Peyer's patch (tissue), 4 donors: Measurements from ENCODE around the gene FLT4. TPM values are rescaled to one million over a fixed set of nuclear protein-coding genes. Genes with fewer than 3 reads are reported as not detected.

Experiments
- DNase-seq, 3 donors: peaks; one replicate each; pipeline ENCODE4 v3.0.0-alpha.2; 2017 to 2019
- H3K27ac ChIP-seq, 4 donors: fragments of 200-600 bp; sonication (generic); one replicate each; pipeline ENCODE4 v1.5.1; 2016 to 2019
- H3K27me3 ChIP-seq, 2 donors: fragments of 200-600 bp; sonication (generic); one replicate each; pipeline ENCODE4 v1.5.1; 2019
- H3K36me3 ChIP-seq, 3 donors: fragments of 200-600 bp; sonication (generic); one replicate each; pipeline ENCODE4 v1.5.1; 2016 to 2019
- H3K4me1 ChIP-seq, 4 donors: fragments of 200-600 bp; sonication (generic); one replicate each; pipeline ENCODE4 v1.5.1; 2016 to 2019
- H3K4me3 ChIP-seq, 4 donors: fragments of 200-600 bp; sonication (generic); 1 replicate in 3 of 4; 2 replicates in 1 of 4; pipeline ENCODE4 v1.5.1; 2016 to 2019; ENCODE audit warnings: mild to moderate bottlenecking in 1 of 4
- H3K9me3 ChIP-seq, 4 donors: fragments of 200-600 bp; sonication (generic); one replicate each; pipeline ENCODE4 v1.5.1; 2016 to 2019; ENCODE audit warnings: mild to moderate bottlenecking in 1 of 4
- POLR2A ChIP-seq, 2 donors: fragments of 450-650 bp; IDR thresholded peaks; one replicate each; pipeline ENCODE4 v1.5.1; 2017; ENCODE audit warnings: antibody characterized with exemption in 2 of 2, mild to moderate bottlenecking in 2 of 2, moderate library complexity in 2 of 2
- total RNA-seq, 4 donors: library from RNA; depleted of rRNA; stranded (reverse); fragments of >200 nt; gene quantifications; one replicate each; pipeline ENCODE4 v1.1.0, GENCODE V29; 2016
- TF ChIP-seq, protein P1 (sequence below), 6 experiments: fragments of 450-650 bp in 4 of 6; fragments of 200-600 bp in 2 of 6; sonication (generic) in 1 of 6; IDR thresholded peaks; one replicate each; pipeline ENCODE4 v1.5.1; 2017 to 2019; ENCODE audit warnings: antibody characterized with exemption in 6 of 6, mild to moderate bottlenecking in 3 of 6, moderate library complexity in 1 of 6

FLT4 gene
- total RNA-seq, 4 donors from 2014 or later: 3.9 to 17.3 (median 6.1) TPM

DNA sequence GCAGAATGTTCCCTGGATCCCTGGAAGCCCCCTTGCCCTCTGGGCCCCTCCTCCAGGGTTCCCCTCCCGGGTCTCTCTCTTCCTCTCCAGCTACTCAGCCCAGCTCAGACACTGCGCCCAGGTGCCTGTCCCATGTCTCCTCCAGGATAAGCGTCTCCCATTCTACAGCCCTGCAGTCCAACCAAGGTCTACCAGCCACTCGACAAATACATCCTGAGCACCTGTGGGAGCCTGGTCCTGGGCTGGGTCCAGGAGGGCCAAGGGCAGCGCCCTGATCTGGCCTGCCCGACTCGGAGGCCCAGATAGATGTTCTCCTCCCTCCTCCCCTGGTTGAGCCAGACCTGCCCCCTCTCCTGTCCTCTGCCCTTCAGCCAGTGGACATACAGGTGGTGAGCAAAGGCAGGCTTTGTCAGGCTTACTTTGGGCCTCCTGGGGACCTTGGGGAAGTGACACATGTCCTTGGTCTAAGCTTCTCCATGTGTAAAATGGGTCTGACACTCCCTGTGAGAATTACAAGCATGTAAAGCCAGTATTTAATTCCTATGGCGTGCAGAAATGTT is 1.4 kb downstream of the FLT4 start:
- peak in 1 of 3 donors; percentile 27 for DNase-seq
- Histone ChIP-seq H3K27ac (no peak overlapping the region), H3K36me3 (no peaks in the 10 kb centered on the region), H3K4me1 (peaks cover 0 to 13% (median 3%) of the 10 kb centered on the region in 4 donors), H3K9me3 (no peaks in the 10 kb centered on the region), H3K27me3 (peaks cover 0 to 16% of the 10 kb centered on the region in 2 donors), H3K4me3 (no peak overlapping the region)
- TF ChIP-seq, protein P1, sequence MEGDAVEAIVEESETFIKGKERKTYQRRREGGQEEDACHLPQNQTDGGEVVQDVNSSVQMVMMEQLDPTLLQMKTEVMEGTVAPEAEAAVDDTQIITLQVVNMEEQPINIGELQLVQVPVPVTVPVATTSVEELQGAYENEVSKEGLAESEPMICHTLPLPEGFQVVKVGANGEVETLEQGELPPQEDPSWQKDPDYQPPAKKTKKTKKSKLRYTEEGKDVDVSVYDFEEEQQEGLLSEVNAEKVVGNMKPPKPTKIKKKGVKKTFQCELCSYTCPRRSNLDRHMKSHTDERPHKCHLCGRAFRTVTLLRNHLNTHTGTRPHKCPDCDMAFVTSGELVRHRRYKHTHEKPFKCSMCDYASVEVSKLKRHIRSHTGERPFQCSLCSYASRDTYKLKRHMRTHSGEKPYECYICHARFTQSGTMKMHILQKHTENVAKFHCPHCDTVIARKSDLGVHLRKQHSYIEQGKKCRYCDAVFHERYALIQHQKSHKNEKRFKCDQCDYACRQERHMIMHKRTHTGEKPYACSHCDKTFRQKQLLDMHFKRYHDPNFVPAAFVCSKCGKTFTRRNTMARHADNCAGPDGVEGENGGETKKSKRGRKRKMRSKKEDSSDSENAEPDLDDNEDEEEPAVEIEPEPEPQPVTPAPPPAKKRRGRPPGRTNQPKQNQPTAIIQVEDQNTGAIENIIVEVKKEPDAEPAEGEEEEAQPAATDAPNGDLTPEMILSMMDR (IDR thresholded peaks at IDR 0.05): no peak
- no peak for TF ChIP-seq POLR2A (IDR thresholded peaks at IDR 0.05)

DNA sequence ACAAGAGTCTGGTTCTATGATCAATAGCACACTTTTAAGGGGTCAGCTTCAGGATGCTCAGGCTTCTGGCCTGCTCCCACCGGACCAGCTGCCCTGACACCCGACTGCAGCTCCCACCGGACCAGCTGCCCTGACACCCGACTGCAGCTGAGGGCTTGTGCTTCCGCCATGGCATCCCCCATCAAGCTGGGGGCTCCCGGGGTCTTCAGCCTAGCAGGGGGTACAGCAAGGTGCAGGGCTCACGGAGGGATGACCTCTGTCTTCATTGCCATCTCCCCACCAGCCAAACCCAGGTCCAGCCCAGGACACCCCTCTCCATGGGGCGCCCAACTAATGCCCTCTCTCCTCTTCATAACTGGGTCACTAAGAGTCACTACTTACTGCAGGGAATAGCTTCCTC is 1.9 kb downstream of the FLT4 start:
- no peaks in the 10 kb centered on the region for H3K36me3 ChIP-seq
- no peaks in the 10 kb centered on the region for H3K9me3 ChIP-seq
- H3K4me1 ChIP-seq: peaks cover 0 to 13% (median 3%) of the 10 kb centered on the region in 4 donors
- peak in 1 of 3 donors; percentile 29 for DNase-seq
- no peak overlapping the region for H3K4me3 ChIP-seq
- peaks cover 0 to 16% of the 10 kb centered on the region in 2 donors for H3K27me3 ChIP-seq
- TF ChIP-seq, protein P1 (IDR thresholded peaks at IDR 0.05): no peak
- no peak for TF ChIP-seq POLR2A (IDR thresholded peaks at IDR 0.05)
- H3K27ac ChIP-seq: no peak overlapping the region

DNA sequence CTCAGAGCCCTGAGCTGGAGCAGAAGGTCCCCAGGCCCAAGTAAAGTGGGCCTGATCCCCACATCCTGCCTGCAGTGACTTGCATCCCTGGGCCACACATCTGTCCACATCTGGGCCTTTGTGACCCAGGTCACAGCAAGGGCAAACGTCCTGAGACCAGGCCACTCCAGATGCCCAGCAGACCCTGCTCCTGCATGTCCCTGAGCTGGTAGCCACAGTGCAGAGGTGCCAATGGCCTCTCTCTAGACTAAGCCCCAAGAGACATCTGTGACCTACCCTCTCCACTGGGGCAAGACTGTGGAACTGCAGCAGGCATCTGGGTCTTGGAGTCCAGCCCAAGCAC is 2.5 kb downstream of the FLT4 start:
- peaks cover 0 to 16% of the 10 kb centered on the region in 2 donors for H3K27me3 ChIP-seq
- no peak overlapping the region for H3K4me3 ChIP-seq

DNA sequence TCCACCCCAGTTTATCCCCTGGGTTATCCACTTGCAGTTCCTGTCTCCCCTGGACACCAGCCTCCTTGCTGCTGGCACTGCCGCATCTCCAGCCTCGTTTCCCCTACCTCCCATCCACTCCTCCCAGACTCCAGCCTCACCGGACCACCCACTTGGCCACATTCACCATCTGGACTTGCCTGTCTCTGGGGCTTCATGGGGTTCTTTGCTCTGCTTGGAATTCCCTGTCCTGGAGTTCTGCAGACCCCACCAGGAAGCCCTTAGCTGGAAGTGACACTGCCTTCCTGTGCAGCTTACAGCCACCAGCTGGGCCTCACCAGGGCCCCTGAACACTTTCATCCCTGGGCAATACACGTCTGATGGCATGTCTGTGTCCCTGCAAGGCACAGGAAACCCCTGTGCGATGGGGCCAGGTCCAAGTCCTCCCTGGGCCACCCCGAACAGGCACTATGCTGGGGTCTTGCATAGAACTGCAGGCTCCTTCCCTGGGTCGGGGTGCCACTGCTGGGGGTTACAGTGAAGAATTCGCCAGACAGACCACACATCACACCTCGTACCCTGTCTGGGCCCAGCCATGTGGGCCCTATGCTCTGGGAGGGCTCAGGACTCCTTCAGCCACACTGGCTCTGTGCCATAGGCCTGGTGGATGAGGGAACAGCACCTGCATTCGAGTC is 3.0 kb downstream of the FLT4 start:
- DNase-seq: peak in 1 of 3 donors; percentile 34
- no peak for TF ChIP-seq POLR2A (IDR thresholded peaks at IDR 0.05)
- TF ChIP-seq, protein P1 (IDR thresholded peaks at IDR 0.05): no peak
- Histone ChIP-seq H3K9me3 (no peaks in the 10 kb centered on the region), H3K4me3 (no peak overlapping the region), H3K27me3 (peaks cover 0 to 16% of the 10 kb centered on the region in 2 donors), H3K4me1 (peaks cover 0 to 13% (median 3%) of the 10 kb centered on the region in 4 donors), H3K36me3 (no peaks in the 10 kb centered on the region), H3K27ac (no peak overlapping the region)

More for the DNA sequence above, 2.5 kb downstream of the FLT4 start:
- Histone ChIP-seq H3K36me3 (no peaks in the 10 kb centered on the region), H3K4me1 (peaks cover 0 to 13% (median 3%) of the 10 kb centered on the region in 4 donors), H3K27ac (no peak overlapping the region), H3K9me3 (no peaks in the 10 kb centered on the region)
- no peak for TF ChIP-seq POLR2A (IDR thresholded peaks at IDR 0.05)
- TF ChIP-seq, protein P1 (IDR thresholded peaks at IDR 0.05): no peak
- peak in 1 of 3 donors; percentile 19 for DNase-seq

DNA sequence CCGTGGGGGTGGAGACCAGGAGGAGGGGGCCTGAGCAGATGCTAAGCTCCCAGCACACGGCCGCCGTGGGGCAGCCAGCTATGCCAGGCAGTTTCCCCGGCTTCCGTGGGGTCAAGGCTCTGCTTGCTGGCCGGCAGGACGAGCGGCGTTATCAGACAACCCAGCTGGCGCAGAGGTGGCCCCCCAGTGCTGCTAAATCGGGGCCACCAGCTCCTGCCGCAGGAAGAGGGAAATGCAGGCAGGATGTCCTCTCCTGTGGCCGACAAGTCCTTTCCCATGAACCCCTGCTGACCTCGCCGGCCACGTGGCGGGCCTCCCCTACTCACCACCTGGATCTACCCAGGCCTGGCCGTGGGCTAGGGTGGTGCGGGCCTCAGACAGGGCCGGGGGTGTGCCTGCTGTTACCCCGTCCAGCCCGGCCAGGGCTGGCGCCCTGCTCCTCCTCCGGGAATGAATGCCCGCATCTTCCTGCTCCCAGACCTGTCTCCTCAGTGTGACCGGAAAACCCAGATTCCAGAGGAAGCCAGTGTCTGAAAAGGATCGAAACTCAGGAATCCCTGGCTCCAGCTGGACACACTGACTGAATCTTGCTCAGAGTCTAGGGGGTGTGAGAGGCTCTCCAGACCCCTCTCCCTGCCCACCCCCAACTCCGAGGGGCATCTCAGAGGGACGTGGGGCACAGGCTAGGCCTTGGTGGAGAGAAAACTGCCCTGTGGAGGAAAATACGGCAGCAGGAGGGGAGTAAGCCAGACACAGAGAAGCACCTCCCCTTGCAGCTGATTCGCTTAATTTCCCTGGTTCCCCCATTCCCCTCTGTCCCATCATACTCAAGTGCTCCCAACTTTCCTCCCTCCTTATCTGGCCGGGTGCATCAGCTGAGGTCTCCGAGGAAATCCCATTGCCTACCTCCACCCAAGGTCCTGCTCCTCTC is 3.9 kb downstream of the FLT4 start:
- Histone ChIP-seq H3K27me3 (peaks cover 0 to 8% of the 10 kb centered on the region in 2 donors), H3K36me3 (no peaks in the 10 kb centered on the region), H3K4me3 (no peak overlapping the region), H3K9me3 (no peaks in the 10 kb centered on the region), H3K27ac (no peak overlapping the region), H3K4me1 (peaks cover 0 to 13% (median 3%) of the 10 kb centered on the region in 4 donors)
- no peak for TF ChIP-seq POLR2A (IDR thresholded peaks at IDR 0.05)
- TF ChIP-seq, protein P1 (IDR thresholded peaks at IDR 0.05): no peak
- peak in 2 of 3 donors; percentile 39 to 45 for DNase-seq
